ENCODE data around the gene GALNT14.

GALNT14 gene

GRCh38 chr2:31086590-31086989 is 51.6 kb downstream of the GALNT14 start:
- H3K9me3 ChIP-seq (ENCODE audit: severe bottlenecking), result no peaks in the 10 kb centered on the region
- no peaks in the 10 kb centered on the region for H3K4me1 ChIP-seq (ENCODE audit: insufficient read depth, poor library complexity, severe bottlenecking)
- TF ChIP-seq CTCF (IDR thresholded peaks at IDR 0.05; ENCODE audit: poor library complexity, severe bottlenecking), result no peak
- no peak overlapping the region for H3K4me3 ChIP-seq (ENCODE audit: severe bottlenecking)
- ATAC-seq (ENCODE audit: low read depth) (no peak), DNase-seq (ENCODE audit: low spot score) (no peak)
- H3K27me3 ChIP-seq (ENCODE audit: insufficient read depth, poor library complexity, severe bottlenecking), result no peaks in the 10 kb centered on the region
- no peaks in the 10 kb centered on the region for H3K36me3 ChIP-seq (ENCODE audit: low read depth)
- H3K27ac ChIP-seq (ENCODE audit: poor library complexity, severe bottlenecking), result no peak overlapping the region

GRCh38 chr2:31083234-31083993 is 54.8 kb downstream of the GALNT14 start:
- DNase-seq (ENCODE audit: low spot score), result no peak
- Histone ChIP-seq H3K9me3 (ENCODE audit: severe bottlenecking) (no peaks in the 10 kb centered on the region), H3K4me1 (ENCODE audit: insufficient read depth, poor library complexity, severe bottlenecking) (no peaks in the 10 kb centered on the region), H3K4me3 (ENCODE audit: severe bottlenecking) (no peak overlapping the region), H3K36me3 (ENCODE audit: low read depth) (no peaks in the 10 kb centered on the region), H3K27me3 (ENCODE audit: insufficient read depth, poor library complexity, severe bottlenecking) (no peaks in the 10 kb centered on the region), H3K27ac (ENCODE audit: poor library complexity, severe bottlenecking) (no peak overlapping the region)
- TF ChIP-seq CTCF (IDR thresholded peaks at IDR 0.05; ENCODE audit: poor library complexity, severe bottlenecking), result no peak
- ATAC-seq (ENCODE audit: low read depth), result no peak

GRCh38 chr2:31082002-31082401 is 56.2 kb downstream of the GALNT14 start:
- DNase-seq (ENCODE audit: low spot score) (no peak), ATAC-seq (ENCODE audit: low read depth) (no peak)
- Histone ChIP-seq H3K27me3 (ENCODE audit: insufficient read depth, poor library complexity, severe bottlenecking) (no peaks in the 10 kb centered on the region), H3K27ac (ENCODE audit: poor library complexity, severe bottlenecking) (no peak overlapping the region), H3K4me1 (ENCODE audit: insufficient read depth, poor library complexity, severe bottlenecking) (no peaks in the 10 kb centered on the region), H3K36me3 (ENCODE audit: low read depth) (no peaks in the 10 kb centered on the region), H3K4me3 (ENCODE audit: severe bottlenecking) (no peak overlapping the region), H3K9me3 (ENCODE audit: severe bottlenecking) (no peaks in the 10 kb centered on the region)
- no peak for TF ChIP-seq CTCF (IDR thresholded peaks at IDR 0.05; ENCODE audit: poor library complexity, severe bottlenecking)

- no peak for ATAC-seq (ENCODE audit: low read depth)
- Histone ChIP-seq H3K36me3 (ENCODE audit: low read depth) (no peaks in the 10 kb centered on the region), H3K27me3 (ENCODE audit: insufficient read depth, poor library complexity, severe bottlenecking) (no peaks in the 10 kb centered on the region), H3K4me3 (ENCODE audit: severe bottlenecking) (no peak overlapping the region), H3K27ac (ENCODE audit: poor library complexity, severe bottlenecking) (no peak overlapping the region), H3K4me1 (ENCODE audit: insufficient read depth, poor library complexity, severe bottlenecking) (no peaks in the 10 kb centered on the region), H3K9me3 (ENCODE audit: severe bottlenecking) (no peaks in the 10 kb centered on the region)
- no peak for TF ChIP-seq CTCF (IDR thresholded peaks at IDR 0.05; ENCODE audit: poor library complexity, severe bottlenecking)
- DNase-seq (ENCODE audit: low spot score), result no peak
These were observed 56.7 kb downstream of the GALNT14 start for GRCh38 chr2:31081492-31081891.

GRCh38 chr2:31080361-31080760 is 57.9 kb downstream of the GALNT14 start:
- no peak for TF ChIP-seq CTCF (IDR thresholded peaks at IDR 0.05; ENCODE audit: poor library complexity, severe bottlenecking)
- no peaks in the 10 kb centered on the region for H3K9me3 ChIP-seq (ENCODE audit: severe bottlenecking)
- no peaks in the 10 kb centered on the region for H3K4me1 ChIP-seq (ENCODE audit: insufficient read depth, poor library complexity, severe bottlenecking)
- no peak overlapping the region for H3K4me3 ChIP-seq (ENCODE audit: severe bottlenecking)
- DNase-seq (ENCODE audit: low spot score) (no peak), ATAC-seq (ENCODE audit: low read depth) (no peak)
- H3K27me3 ChIP-seq (ENCODE audit: insufficient read depth, poor library complexity, severe bottlenecking), result no peaks in the 10 kb centered on the region
- no peaks in the 10 kb centered on the region for H3K36me3 ChIP-seq (ENCODE audit: low read depth)
- H3K27ac ChIP-seq (ENCODE audit: poor library complexity, severe bottlenecking), result no peak overlapping the region

All from RWPE2 (cell line).